Glutamatergic neuron (in vitro differentiated cells): ENCODE measurements around the gene ATP2B3. TPM values are rescaled to one million over a fixed set of nuclear protein-coding genes. Genes with fewer than 3 reads are reported as not detected.
A peak's percentile ranks its signal among the peaks of the same experiment; 100 is the strongest.

Source experiments
- DNase-seq: peaks from one replicate; pipeline ENCODE4 v3.0.0; 2022
- H3K27ac Mint-ChIP-seq: one replicate; pipeline ENCODE4 v1.8.0; 2020; ENCODE audit warnings: mild to moderate bottlenecking, mixed read lengths, inconsistent platforms; ENCODE audit not compliant: unreplicated experiment
- H3K27me3 Mint-ChIP-seq: one replicate; pipeline ENCODE4 v1.8.0; 2020; ENCODE audit warnings: mild to moderate bottlenecking, moderate library complexity, mixed read lengths, inconsistent platforms; ENCODE audit not compliant: unreplicated experiment
- H3K36me3 Mint-ChIP-seq: one replicate; pipeline ENCODE4 v1.8.0; 2020; ENCODE audit warnings: mild to moderate bottlenecking, mixed read lengths, inconsistent platforms; ENCODE audit not compliant: unreplicated experiment
- H3K4me1 Mint-ChIP-seq: one replicate; pipeline ENCODE4 v1.8.0; 2020; ENCODE audit warnings: mild to moderate bottlenecking, low read depth, mixed read lengths, inconsistent platforms; ENCODE audit not compliant: unreplicated experiment
- H3K4me3 Mint-ChIP-seq: one replicate; pipeline ENCODE4 v1.8.0; 2020; ENCODE audit warnings: mild to moderate bottlenecking, mixed read lengths, inconsistent platforms; ENCODE audit not compliant: unreplicated experiment
- H3K9me3 Mint-ChIP-seq: one replicate; pipeline ENCODE4 v1.8.0; 2020; ENCODE audit warnings: mild to moderate bottlenecking, moderate library complexity, mixed read lengths, inconsistent platforms; ENCODE audit not compliant: unreplicated experiment
- total RNA-seq: library from RNA; stranded (reverse); fragmentation: NEBNext Ultra II Directional; extraction: Animal tissue kit (Norgen Biotek cat#: 25700); gene quantifications from one replicate; pipeline ENCODE4 v1.2.1, GENCODE V29; 2021; ENCODE audit not compliant: unreplicated experiment
- TF ChIP-seq, protein P1 (sequence below): fragments of 200-600 bp; sonication (generic); IDR thresholded peaks from one replicate; pipeline ENCODE4 v1.5.0; 2021; ENCODE audit not compliant: partially characterized antibody, unreplicated experiment

ATP2B3 gene
- total RNA-seq, 1 donor from 2014 or later = 68.0 TPM

DNA sequence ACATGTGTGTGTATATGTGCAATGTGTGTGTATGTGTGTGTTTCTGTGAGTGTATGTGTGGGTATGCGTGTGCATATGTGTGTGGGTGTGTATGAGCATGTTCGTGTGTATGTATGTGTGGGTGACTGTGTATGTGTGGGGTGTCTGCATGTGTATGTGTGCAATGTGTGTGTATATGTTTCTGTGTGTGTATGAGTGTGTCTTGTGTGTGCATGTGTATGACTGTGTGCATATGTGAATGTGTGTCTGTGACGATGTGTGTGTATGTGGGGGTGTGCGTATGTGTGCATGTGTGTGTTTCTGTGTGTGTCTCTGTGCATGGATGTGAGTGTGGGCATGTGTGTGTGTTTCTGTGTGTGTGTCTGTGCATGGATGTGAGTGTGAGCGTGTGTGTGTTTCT lies 4.2 kb upstream of the ATP2B3 start:
- Mint-ChIP-seq H3K4me1 (peaks cover 9% of the 10 kb centered on the region), H3K4me3 (no peak overlapping the region), H3K27ac (no peak overlapping the region), H3K36me3 (no peaks in the 10 kb centered on the region), H3K27me3 (peaks cover 4% of the 10 kb centered on the region), H3K9me3 (peaks cover 5% of the 10 kb centered on the region)
- DNase-seq = no peak
- TF ChIP-seq, protein P1, sequence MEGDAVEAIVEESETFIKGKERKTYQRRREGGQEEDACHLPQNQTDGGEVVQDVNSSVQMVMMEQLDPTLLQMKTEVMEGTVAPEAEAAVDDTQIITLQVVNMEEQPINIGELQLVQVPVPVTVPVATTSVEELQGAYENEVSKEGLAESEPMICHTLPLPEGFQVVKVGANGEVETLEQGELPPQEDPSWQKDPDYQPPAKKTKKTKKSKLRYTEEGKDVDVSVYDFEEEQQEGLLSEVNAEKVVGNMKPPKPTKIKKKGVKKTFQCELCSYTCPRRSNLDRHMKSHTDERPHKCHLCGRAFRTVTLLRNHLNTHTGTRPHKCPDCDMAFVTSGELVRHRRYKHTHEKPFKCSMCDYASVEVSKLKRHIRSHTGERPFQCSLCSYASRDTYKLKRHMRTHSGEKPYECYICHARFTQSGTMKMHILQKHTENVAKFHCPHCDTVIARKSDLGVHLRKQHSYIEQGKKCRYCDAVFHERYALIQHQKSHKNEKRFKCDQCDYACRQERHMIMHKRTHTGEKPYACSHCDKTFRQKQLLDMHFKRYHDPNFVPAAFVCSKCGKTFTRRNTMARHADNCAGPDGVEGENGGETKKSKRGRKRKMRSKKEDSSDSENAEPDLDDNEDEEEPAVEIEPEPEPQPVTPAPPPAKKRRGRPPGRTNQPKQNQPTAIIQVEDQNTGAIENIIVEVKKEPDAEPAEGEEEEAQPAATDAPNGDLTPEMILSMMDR = no peak

GRCh38 chrX:153514259-153514658 lies 3.2 kb upstream of the ATP2B3 start:
- H3K4me3 Mint-ChIP-seq = no peak overlapping the region
- peaks cover 5% of the 10 kb centered on the region for H3K9me3 Mint-ChIP-seq
- peaks cover 9% of the 10 kb centered on the region for H3K4me1 Mint-ChIP-seq
- TF ChIP-seq, protein P1 = no peak
- no peak for DNase-seq
- H3K36me3 Mint-ChIP-seq = no peaks in the 10 kb centered on the region
- peaks cover 4% of the 10 kb centered on the region for H3K27me3 Mint-ChIP-seq
- no peak overlapping the region for H3K27ac Mint-ChIP-seq

- Mint-ChIP-seq H3K27me3 (peaks cover 4% of the 10 kb centered on the region), H3K36me3 (no peaks in the 10 kb centered on the region), H3K27ac (no peak overlapping the region), H3K4me3 (no peak overlapping the region), H3K4me1 (peaks cover 10% of the 10 kb centered on the region), H3K9me3 (peaks cover 5% of the 10 kb centered on the region)
- no peak for DNase-seq
- TF ChIP-seq, protein P1 = no peak
These were observed 2.0 kb upstream of the ATP2B3 start for GRCh38 chrX:153515435-153515834.

- H3K9me3 Mint-ChIP-seq = peaks cover 5% of the 10 kb centered on the region
- TF ChIP-seq, protein P1 = no peak
- H3K4me1 Mint-ChIP-seq = peaks cover 10% of the 10 kb centered on the region
- H3K36me3 Mint-ChIP-seq = no peaks in the 10 kb centered on the region
- no peak for DNase-seq
- peak overlapping the region; percentile 57 for H3K27ac Mint-ChIP-seq
- H3K27me3 Mint-ChIP-seq = peaks cover 4% of the 10 kb centered on the region
- H3K4me3 Mint-ChIP-seq = peak overlapping the region; percentile 51
These were observed 1.4 kb upstream of the ATP2B3 start for GRCh38 chrX:153516073-153516472.

GRCh38 chrX:153517946-153518834 lies 748 bp downstream of the ATP2B3 start:
- H3K4me1 Mint-ChIP-seq = peaks cover 15% of the 10 kb centered on the region
- TF ChIP-seq, protein P1 = no peak

More at GRCh38 chrX:153517946-153518834, 748 bp downstream of the ATP2B3 start:
- Mint-ChIP-seq H3K27me3 (peaks cover 6% of the 10 kb centered on the region), H3K9me3 (peaks cover 5% of the 10 kb centered on the region), H3K36me3 (no peaks in the 10 kb centered on the region), H3K27ac (peak overlapping the region; percentile 62), H3K4me3 (peak overlapping the region; percentile 90)
- no peak for DNase-seq
